Measurements from ENCODE around the gene OAS2.

The OAS2 gene

GRCh38 chr12:113041560-113041959, 63.2 kb downstream of the OAS2 start:
- no peaks in the 10 kb centered on the region for H3K9me3 ChIP-seq (ENCODE audit: control insufficient read depth, low read length)
- H3K4me1 ChIP-seq (ENCODE audit: control insufficient read depth, insufficient read depth, low read length), result no peaks in the 10 kb centered on the region
- 83 to 86% methylated on average over 7 of the region's 7 CpGs for WGBS, 2 experiments
- H3K4me3 ChIP-seq (ENCODE audit: insufficient read depth, low read depth, low read length), result no peak overlapping the region
- no peak overlapping the region for H3K27ac ChIP-seq (ENCODE audit: insufficient read depth, low read depth, low read length, poor library complexity, severe bottlenecking)
- H3K27me3 ChIP-seq (ENCODE audit: control insufficient read depth, insufficient read depth, low read length, poor library complexity, severe bottlenecking), result peaks cover 15% of the 10 kb centered on the region
- no peaks in the 10 kb centered on the region for H3K36me3 ChIP-seq (ENCODE audit: control insufficient read depth, insufficient read depth, low read length)

- no peaks in the 10 kb centered on the region for H3K36me3 ChIP-seq (ENCODE audit: control insufficient read depth, insufficient read depth, low read length)
- no peaks in the 10 kb centered on the region for H3K9me3 ChIP-seq (ENCODE audit: control insufficient read depth, low read length)
- H3K4me1 ChIP-seq (ENCODE audit: control insufficient read depth, insufficient read depth, low read length), result no peaks in the 10 kb centered on the region
- 94 to 96% methylated on average over 8 of the region's 8 CpGs for WGBS, 2 experiments
- H3K27me3 ChIP-seq (ENCODE audit: control insufficient read depth, insufficient read depth, low read length, poor library complexity, severe bottlenecking), result peaks cover 17% of the 10 kb centered on the region
- H3K4me3 ChIP-seq (ENCODE audit: insufficient read depth, low read depth, low read length), result no peak overlapping the region
- H3K27ac ChIP-seq (ENCODE audit: insufficient read depth, low read depth, low read length, poor library complexity, severe bottlenecking), result no peak overlapping the region
Measured at GRCh38 chr12:113043240-113043639, 64.9 kb downstream of the OAS2 start.

DNA sequence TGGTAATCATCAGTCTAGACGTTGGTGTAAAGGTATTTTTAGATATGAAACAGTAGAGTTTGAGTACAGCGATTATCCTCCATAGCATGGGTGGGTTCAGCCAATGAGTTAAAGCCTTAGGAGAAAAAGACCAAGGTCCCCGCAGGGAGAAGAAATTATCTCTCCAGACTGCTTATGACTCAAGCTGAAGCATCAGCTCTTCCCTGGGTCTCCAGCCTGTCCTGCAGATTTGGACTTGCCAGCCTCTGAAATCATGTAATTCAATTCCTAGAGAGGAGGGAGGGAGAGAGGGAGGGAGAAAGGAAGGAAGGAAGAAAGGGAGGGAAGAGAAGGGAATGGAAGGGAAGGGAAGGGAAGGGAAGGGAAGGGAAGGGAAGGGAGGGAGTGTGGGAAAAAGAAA, 66.2 kb downstream of the OAS2 start:
- WGBS, 2 experiments, result 81 to 88% methylated on average over 3 of the region's 3 CpGs
- no peaks in the 10 kb centered on the region for H3K4me1 ChIP-seq (ENCODE audit: control insufficient read depth, insufficient read depth, low read length)

GRCh38 chr12:113048716-113049127, 70.4 kb downstream of the OAS2 start:
- 17% methylated on average over 6 of the region's 6 CpGs for WGBS, 2 experiments
- H3K9me3 ChIP-seq (ENCODE audit: control insufficient read depth, low read length), result no peaks in the 10 kb centered on the region
- no peaks in the 10 kb centered on the region for H3K36me3 ChIP-seq (ENCODE audit: control insufficient read depth, insufficient read depth, low read length)
- H3K4me1 ChIP-seq (ENCODE audit: control insufficient read depth, insufficient read depth, low read length), result no peaks in the 10 kb centered on the region
- H3K27ac ChIP-seq (ENCODE audit: insufficient read depth, low read depth, low read length, poor library complexity, severe bottlenecking), result no peak overlapping the region
- no peak overlapping the region for H3K4me3 ChIP-seq (ENCODE audit: insufficient read depth, low read depth, low read length)
- peaks cover 17% of the 10 kb centered on the region for H3K27me3 ChIP-seq (ENCODE audit: control insufficient read depth, insufficient read depth, low read length, poor library complexity, severe bottlenecking)

More for the DNA sequence above, 66.2 kb downstream of the OAS2 start:
- Histone ChIP-seq H3K36me3 (ENCODE audit: control insufficient read depth, insufficient read depth, low read length) (no peaks in the 10 kb centered on the region), H3K27ac (ENCODE audit: insufficient read depth, low read depth, low read length, poor library complexity, severe bottlenecking) (no peak overlapping the region), H3K4me3 (ENCODE audit: insufficient read depth, low read depth, low read length) (no peak overlapping the region), H3K9me3 (ENCODE audit: control insufficient read depth, low read length) (no peaks in the 10 kb centered on the region), H3K27me3 (ENCODE audit: control insufficient read depth, insufficient read depth, low read length, poor library complexity, severe bottlenecking) (peaks cover 17% of the 10 kb centered on the region)

DNA sequence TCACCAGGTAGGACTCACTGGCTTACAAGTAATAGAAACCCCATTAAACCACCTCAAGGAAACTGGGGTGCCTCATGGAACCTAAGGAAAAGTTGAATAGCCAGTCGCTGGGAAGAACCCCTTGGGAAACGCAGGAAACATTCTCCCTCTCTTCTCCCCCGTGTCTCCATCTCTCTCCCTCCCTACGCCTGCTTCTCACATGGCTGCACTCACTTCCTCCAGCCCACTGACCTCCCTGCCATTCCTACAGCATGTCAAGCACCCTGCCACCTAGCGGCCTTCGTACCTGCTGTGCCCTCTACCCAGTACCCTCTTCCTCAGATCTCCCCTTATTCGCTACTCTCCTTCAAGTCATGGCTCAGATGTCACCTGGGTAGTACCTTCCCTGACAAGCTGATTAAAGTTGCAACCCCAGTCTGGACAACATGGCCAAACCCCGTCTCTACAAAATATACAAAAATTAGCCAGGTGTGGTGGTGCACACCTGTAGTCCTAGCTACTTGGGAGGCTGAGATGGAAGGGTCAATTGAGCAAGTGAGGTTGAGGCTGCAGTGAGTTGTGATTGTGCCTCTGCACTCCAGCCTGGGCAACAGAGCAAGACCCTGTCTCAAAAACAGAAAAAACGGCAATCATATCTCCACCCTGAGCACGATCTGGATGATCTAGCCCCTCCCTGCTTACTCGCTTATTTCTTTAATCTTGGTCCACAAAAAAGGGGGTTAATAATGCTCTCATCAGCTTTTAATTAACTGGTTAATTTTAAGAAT, 71.8 kb downstream of the OAS2 start:
- Histone ChIP-seq H3K9me3 (ENCODE audit: control insufficient read depth, low read length) (no peaks in the 10 kb centered on the region), H3K4me1 (ENCODE audit: control insufficient read depth, insufficient read depth, low read length) (no peaks in the 10 kb centered on the region), H3K36me3 (ENCODE audit: control insufficient read depth, insufficient read depth, low read length) (no peaks in the 10 kb centered on the region), H3K4me3 (ENCODE audit: insufficient read depth, low read depth, low read length) (no peak overlapping the region), H3K27ac (ENCODE audit: insufficient read depth, low read depth, low read length, poor library complexity, severe bottlenecking) (no peak overlapping the region), H3K27me3 (ENCODE audit: control insufficient read depth, insufficient read depth, low read length, poor library complexity, severe bottlenecking) (peaks cover 21% of the 10 kb centered on the region)
- 58 to 60% methylated on average over 11 of the region's 11 CpGs for WGBS, 2 experiments

- WGBS, 2 experiments, result 86 to 91% methylated on average over 7 of the region's 7 CpGs
- Histone ChIP-seq H3K9me3 (ENCODE audit: control insufficient read depth, low read length) (no peaks in the 10 kb centered on the region), H3K36me3 (ENCODE audit: control insufficient read depth, insufficient read depth, low read length) (no peaks in the 10 kb centered on the region), H3K4me3 (ENCODE audit: insufficient read depth, low read depth, low read length) (no peak overlapping the region), H3K4me1 (ENCODE audit: control insufficient read depth, insufficient read depth, low read length) (no peaks in the 10 kb centered on the region), H3K27ac (ENCODE audit: insufficient read depth, low read depth, low read length, poor library complexity, severe bottlenecking) (no peak overlapping the region), H3K27me3 (ENCODE audit: control insufficient read depth, insufficient read depth, low read length, poor library complexity, severe bottlenecking) (peaks cover 25% of the 10 kb centered on the region)
Measured at GRCh38 chr12:113050795-113051194, 72.5 kb downstream of the OAS2 start.

GRCh38 chr12:113051759-113052158, 73.4 kb downstream of the OAS2 start:
- H3K4me1 ChIP-seq (ENCODE audit: control insufficient read depth, insufficient read depth, low read length), result no peaks in the 10 kb centered on the region
- H3K27me3 ChIP-seq (ENCODE audit: control insufficient read depth, insufficient read depth, low read length, poor library complexity, severe bottlenecking), result peaks cover 26% of the 10 kb centered on the region
- H3K36me3 ChIP-seq (ENCODE audit: control insufficient read depth, insufficient read depth, low read length), result no peaks in the 10 kb centered on the region
- no peak overlapping the region for H3K4me3 ChIP-seq (ENCODE audit: insufficient read depth, low read depth, low read length)
- no peaks in the 10 kb centered on the region for H3K9me3 ChIP-seq (ENCODE audit: control insufficient read depth, low read length)
- 92 to 95% methylated on average over 4 of the region's 4 CpGs for WGBS, 2 experiments
- H3K27ac ChIP-seq (ENCODE audit: insufficient read depth, low read depth, low read length, poor library complexity, severe bottlenecking), result no peak overlapping the region

DNA sequence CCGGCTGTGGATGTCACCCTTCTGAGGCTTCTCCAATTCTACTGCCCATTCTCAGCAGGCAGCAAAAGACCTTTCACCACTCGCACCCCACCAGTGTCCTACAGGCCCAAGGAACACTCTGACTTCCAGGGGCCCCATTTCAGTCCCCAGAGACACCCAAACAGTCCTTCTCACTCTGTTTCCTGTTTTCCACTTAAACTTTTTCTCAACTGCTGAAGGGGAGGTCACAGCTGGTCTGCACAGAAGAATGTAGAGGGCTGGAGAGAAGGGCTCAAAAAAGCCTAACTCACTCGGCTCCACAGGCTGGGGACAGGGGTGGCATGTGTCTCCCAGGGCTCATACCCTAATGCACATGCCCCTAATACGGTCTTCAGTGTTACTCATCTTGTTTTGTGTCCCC, 74.0 kb downstream of the OAS2 start:
- no peak overlapping the region for H3K4me3 ChIP-seq (ENCODE audit: insufficient read depth, low read depth, low read length)
- peaks cover 32% of the 10 kb centered on the region for H3K27me3 ChIP-seq (ENCODE audit: control insufficient read depth, insufficient read depth, low read length, poor library complexity, severe bottlenecking)
- WGBS, 2 experiments, result 77 to 79% methylated on average over 4 of the region's 4 CpGs
- H3K27ac ChIP-seq (ENCODE audit: insufficient read depth, low read depth, low read length, poor library complexity, severe bottlenecking), result no peak overlapping the region
- H3K9me3 ChIP-seq (ENCODE audit: control insufficient read depth, low read length), result no peaks in the 10 kb centered on the region
- H3K36me3 ChIP-seq (ENCODE audit: control insufficient read depth, insufficient read depth, low read length), result no peaks in the 10 kb centered on the region
- no peaks in the 10 kb centered on the region for H3K4me1 ChIP-seq (ENCODE audit: control insufficient read depth, insufficient read depth, low read length)

DNA sequence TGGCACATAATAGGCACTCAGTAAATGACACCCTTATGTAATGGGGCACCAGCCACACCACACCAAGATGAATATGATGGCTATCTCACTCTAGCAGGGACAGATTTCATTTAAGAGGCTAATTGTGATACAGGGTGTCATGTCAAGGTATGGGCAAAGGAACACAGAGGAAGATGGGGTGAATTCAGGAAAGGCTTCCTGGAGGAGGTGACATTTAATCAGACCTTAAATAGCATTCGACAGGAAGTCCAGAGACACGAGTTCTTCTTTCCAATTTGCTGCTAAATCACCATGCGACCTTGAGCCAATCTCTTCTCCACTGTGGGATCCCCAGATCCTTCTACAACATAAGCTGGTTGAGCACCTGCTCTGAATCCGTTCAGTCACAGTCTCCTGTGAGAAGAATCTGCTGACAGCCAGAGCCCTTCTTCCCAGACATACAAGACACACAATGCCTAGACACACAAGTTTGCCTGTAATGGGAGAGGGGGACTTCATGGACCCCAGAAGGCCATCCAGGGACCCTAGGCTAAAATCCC, 76.7 kb downstream of the OAS2 start:
- H3K27me3 ChIP-seq (ENCODE audit: control insufficient read depth, insufficient read depth, low read length, poor library complexity, severe bottlenecking), result peaks cover 37% of the 10 kb centered on the region
- WGBS, 2 experiments, result 74 to 84% methylated on average over 4 of the region's 4 CpGs
- no peak overlapping the region for H3K4me3 ChIP-seq (ENCODE audit: insufficient read depth, low read depth, low read length)

GRCh38 chr12:113055594-113056380, 77.5 kb downstream of the OAS2 start:
- Histone ChIP-seq H3K9me3 (ENCODE audit: control insufficient read depth, low read length) (no peaks in the 10 kb centered on the region), H3K4me3 (ENCODE audit: insufficient read depth, low read depth, low read length) (peak overlapping the region; percentile 53), H3K4me1 (ENCODE audit: control insufficient read depth, insufficient read depth, low read length) (no peaks in the 10 kb centered on the region), H3K36me3 (ENCODE audit: control insufficient read depth, insufficient read depth, low read length) (no peaks in the 10 kb centered on the region), H3K27ac (ENCODE audit: insufficient read depth, low read depth, low read length, poor library complexity, severe bottlenecking) (no peak overlapping the region), H3K27me3 (ENCODE audit: control insufficient read depth, insufficient read depth, low read length, poor library complexity, severe bottlenecking) (peaks cover 40% of the 10 kb centered on the region)
- 70 to 73% methylated on average over 13 of the region's 13 CpGs for WGBS, 2 experiments

More for the DNA sequence above, 76.7 kb downstream of the OAS2 start:
- Histone ChIP-seq H3K36me3 (ENCODE audit: control insufficient read depth, insufficient read depth, low read length) (no peaks in the 10 kb centered on the region), H3K9me3 (ENCODE audit: control insufficient read depth, low read length) (no peaks in the 10 kb centered on the region), H3K4me1 (ENCODE audit: control insufficient read depth, insufficient read depth, low read length) (no peaks in the 10 kb centered on the region), H3K27ac (ENCODE audit: insufficient read depth, low read depth, low read length, poor library complexity, severe bottlenecking) (no peak overlapping the region)

Data from ectodermal cell (in vitro differentiated cells).